A549 (cell line): Measurements from ENCODE around the gene XIRP1.

Source experiments
- EHMT2 ChIP-seq: fragments of 200-600 bp; sonication (generic); IDR thresholded peaks from 2 replicates; pipeline ENCODE4 v1.6.1; 2016; ENCODE audit warnings: antibody characterized with exemption, low read depth, mild to moderate bottlenecking, moderate library complexity
- ESRRA ChIP-seq: fragments of 150-350 bp; IDR thresholded peaks from 2 replicates; pipeline ENCODE4 v1.6.1; 2014; ENCODE audit warnings: mild to moderate bottlenecking, low read length, borderline replicate concordance
- GATA3 ChIP-seq: IDR thresholded peaks from 2 replicates; pipeline ENCODE4 v1.6.1; 2012; ENCODE audit warnings: borderline replicate concordance
- HMGXB4 ChIP-seq: fragments of 250-450 bp; sonication (Bioruptor Pico); IDR thresholded peaks from 2 replicates; pipeline ENCODE4 v1.5.0; 2021; ENCODE audit warnings: mild to moderate bottlenecking, moderate library complexity, borderline replicate concordance
- PHF8 ChIP-seq: fragments of 200-600 bp; sonication (generic); IDR thresholded peaks from 2 replicates; pipeline ENCODE4 v1.6.1; 2016; ENCODE audit warnings: low read depth, mild to moderate bottlenecking, antibody characterized with exemption, moderate library complexity, borderline replicate concordance
- POLR2A ChIP-seq: IDR thresholded peaks from 2 replicates; pipeline ENCODE4 v1.6.1; 2012; ENCODE audit warnings: mild to moderate bottlenecking, low read length
- RAD21 ChIP-seq, 2 experiments: fragments of >200 bp in 1 of 2; sonication (Bioruptor Twin) in 1 of 2; formaldehyde crosslinking in 1 of 2; IDR thresholded peaks in 1 of 2; conservative IDR thresholded peaks in 1 of 2; 2 replicates in 1 of 2; 3 replicates in 1 of 2; pipeline ENCODE4 v1.6.1; 2012 to 2018; ENCODE audit warnings: inconsistent platforms in 1 of 2
- RFX5 ChIP-seq: fragments of 450-650 bp; IDR thresholded peaks from 2 replicates; pipeline ENCODE4 v1.7.1; 2014; ENCODE audit warnings: antibody characterized with exemption, mild to moderate bottlenecking, moderate library complexity
- SMC3 ChIP-seq: fragments of >200 bp; sonication (Bioruptor Twin); formaldehyde crosslinking; IDR thresholded peaks from 3 replicates; pipeline ENCODE4 v1.6.1; 2018; ENCODE audit warnings: inconsistent platforms
- SREBF2 ChIP-seq: fragments of 450-650 bp; IDR thresholded peaks from 2 replicates; pipeline ENCODE4 v1.6.1; 2014; ENCODE audit warnings: mild to moderate bottlenecking, moderate library complexity
- TF ChIP-seq, protein P1 (sequence below): fragments of >200 bp; sonication (Bioruptor Twin); formaldehyde crosslinking; IDR thresholded peaks from 3 replicates; pipeline ENCODE4 v1.5.1; 2016
- TF ChIP-seq, protein P2 (sequence below): fragments of 200-600 bp; sonication (generic); IDR thresholded peaks from 2 replicates; pipeline ENCODE4 v1.6.1; 2016; ENCODE audit warnings: antibody characterized with exemption, mild to moderate bottlenecking, moderate library complexity
- TF ChIP-seq, protein P3 (sequence below): fragments of >200 bp; sonication (Bioruptor Twin); formaldehyde crosslinking; IDR thresholded peaks from 3 replicates; pipeline ENCODE4 v1.6.1; 2016

- TF ChIP-seq, protein P1, sequence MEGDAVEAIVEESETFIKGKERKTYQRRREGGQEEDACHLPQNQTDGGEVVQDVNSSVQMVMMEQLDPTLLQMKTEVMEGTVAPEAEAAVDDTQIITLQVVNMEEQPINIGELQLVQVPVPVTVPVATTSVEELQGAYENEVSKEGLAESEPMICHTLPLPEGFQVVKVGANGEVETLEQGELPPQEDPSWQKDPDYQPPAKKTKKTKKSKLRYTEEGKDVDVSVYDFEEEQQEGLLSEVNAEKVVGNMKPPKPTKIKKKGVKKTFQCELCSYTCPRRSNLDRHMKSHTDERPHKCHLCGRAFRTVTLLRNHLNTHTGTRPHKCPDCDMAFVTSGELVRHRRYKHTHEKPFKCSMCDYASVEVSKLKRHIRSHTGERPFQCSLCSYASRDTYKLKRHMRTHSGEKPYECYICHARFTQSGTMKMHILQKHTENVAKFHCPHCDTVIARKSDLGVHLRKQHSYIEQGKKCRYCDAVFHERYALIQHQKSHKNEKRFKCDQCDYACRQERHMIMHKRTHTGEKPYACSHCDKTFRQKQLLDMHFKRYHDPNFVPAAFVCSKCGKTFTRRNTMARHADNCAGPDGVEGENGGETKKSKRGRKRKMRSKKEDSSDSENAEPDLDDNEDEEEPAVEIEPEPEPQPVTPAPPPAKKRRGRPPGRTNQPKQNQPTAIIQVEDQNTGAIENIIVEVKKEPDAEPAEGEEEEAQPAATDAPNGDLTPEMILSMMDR = no peak
- TF ChIP-seq RFX5 (no peak), PHF8 (no peak), RAD21 (conservative IDR thresholded peaks at IDR 0.05 in 1 of 2, IDR thresholded peaks at IDR 0.05 in 1 of 2) (no peak), ESRRA (no peak), SREBF2 (no peak), SMC3 (no peak), GATA3 (no peak), HMGXB4 (CRISPR knock-in tag) (no peak), POLR2A (no peak), EHMT2 (no peak)
- TF ChIP-seq, protein P2, sequence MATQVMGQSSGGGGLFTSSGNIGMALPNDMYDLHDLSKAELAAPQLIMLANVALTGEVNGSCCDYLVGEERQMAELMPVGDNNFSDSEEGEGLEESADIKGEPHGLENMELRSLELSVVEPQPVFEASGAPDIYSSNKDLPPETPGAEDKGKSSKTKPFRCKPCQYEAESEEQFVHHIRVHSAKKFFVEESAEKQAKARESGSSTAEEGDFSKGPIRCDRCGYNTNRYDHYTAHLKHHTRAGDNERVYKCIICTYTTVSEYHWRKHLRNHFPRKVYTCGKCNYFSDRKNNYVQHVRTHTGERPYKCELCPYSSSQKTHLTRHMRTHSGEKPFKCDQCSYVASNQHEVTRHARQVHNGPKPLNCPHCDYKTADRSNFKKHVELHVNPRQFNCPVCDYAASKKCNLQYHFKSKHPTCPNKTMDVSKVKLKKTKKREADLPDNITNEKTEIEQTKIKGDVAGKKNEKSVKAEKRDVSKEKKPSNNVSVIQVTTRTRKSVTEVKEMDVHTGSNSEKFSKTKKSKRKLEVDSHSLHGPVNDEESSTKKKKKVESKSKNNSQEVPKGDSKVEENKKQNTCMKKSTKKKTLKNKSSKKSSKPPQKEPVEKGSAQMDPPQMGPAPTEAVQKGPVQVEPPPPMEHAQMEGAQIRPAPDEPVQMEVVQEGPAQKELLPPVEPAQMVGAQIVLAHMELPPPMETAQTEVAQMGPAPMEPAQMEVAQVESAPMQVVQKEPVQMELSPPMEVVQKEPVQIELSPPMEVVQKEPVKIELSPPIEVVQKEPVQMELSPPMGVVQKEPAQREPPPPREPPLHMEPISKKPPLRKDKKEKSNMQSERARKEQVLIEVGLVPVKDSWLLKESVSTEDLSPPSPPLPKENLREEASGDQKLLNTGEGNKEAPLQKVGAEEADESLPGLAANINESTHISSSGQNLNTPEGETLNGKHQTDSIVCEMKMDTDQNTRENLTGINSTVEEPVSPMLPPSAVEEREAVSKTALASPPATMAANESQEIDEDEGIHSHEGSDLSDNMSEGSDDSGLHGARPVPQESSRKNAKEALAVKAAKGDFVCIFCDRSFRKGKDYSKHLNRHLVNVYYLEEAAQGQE = no peak
- TF ChIP-seq, protein P3, sequence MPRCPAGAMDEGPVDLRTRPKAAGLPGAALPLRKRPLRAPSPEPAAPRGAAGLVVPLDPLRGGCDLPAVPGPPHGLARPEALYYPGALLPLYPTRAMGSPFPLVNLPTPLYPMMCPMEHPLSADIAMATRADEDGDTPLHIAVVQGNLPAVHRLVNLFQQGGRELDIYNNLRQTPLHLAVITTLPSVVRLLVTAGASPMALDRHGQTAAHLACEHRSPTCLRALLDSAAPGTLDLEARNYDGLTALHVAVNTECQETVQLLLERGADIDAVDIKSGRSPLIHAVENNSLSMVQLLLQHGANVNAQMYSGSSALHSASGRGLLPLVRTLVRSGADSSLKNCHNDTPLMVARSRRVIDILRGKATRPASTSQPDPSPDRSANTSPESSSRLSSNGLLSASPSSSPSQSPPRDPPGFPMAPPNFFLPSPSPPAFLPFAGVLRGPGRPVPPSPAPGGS = no peak
Observed at GRCh38 chr3:39212665-39213064, 20.3 kb upstream of the XIRP1 start.
